Ishikawa (cell line): ENCODE results near the gene SIAE.

ENCODE experiments used
- EP300 ChIP-seq: IDR thresholded peaks from 2 replicates; pipeline ENCODE4 v1.6.1; 2012; ENCODE audit warnings: borderline replicate concordance
- MAX ChIP-seq: IDR thresholded peaks from 2 replicates; pipeline ENCODE4 v1.6.1; 2012
- RAD21 ChIP-seq: IDR thresholded peaks from 2 replicates; pipeline ENCODE4 v1.6.1; 2012; ENCODE audit warnings: low read depth
- ZBTB7A ChIP-seq: IDR thresholded peaks from 2 replicates; pipeline ENCODE4 v1.6.1; 2012; ENCODE audit warnings: low read depth
- TF ChIP-seq, protein P1 (sequence below): IDR thresholded peaks from 2 replicates; pipeline ENCODE4 v1.6.1; 2012; ENCODE audit warnings: low read depth, mild to moderate bottlenecking

GRCh38 chr11:124672536-124673215 lies 863 bp downstream of the SIAE start:
- TF ChIP-seq, protein P1, sequence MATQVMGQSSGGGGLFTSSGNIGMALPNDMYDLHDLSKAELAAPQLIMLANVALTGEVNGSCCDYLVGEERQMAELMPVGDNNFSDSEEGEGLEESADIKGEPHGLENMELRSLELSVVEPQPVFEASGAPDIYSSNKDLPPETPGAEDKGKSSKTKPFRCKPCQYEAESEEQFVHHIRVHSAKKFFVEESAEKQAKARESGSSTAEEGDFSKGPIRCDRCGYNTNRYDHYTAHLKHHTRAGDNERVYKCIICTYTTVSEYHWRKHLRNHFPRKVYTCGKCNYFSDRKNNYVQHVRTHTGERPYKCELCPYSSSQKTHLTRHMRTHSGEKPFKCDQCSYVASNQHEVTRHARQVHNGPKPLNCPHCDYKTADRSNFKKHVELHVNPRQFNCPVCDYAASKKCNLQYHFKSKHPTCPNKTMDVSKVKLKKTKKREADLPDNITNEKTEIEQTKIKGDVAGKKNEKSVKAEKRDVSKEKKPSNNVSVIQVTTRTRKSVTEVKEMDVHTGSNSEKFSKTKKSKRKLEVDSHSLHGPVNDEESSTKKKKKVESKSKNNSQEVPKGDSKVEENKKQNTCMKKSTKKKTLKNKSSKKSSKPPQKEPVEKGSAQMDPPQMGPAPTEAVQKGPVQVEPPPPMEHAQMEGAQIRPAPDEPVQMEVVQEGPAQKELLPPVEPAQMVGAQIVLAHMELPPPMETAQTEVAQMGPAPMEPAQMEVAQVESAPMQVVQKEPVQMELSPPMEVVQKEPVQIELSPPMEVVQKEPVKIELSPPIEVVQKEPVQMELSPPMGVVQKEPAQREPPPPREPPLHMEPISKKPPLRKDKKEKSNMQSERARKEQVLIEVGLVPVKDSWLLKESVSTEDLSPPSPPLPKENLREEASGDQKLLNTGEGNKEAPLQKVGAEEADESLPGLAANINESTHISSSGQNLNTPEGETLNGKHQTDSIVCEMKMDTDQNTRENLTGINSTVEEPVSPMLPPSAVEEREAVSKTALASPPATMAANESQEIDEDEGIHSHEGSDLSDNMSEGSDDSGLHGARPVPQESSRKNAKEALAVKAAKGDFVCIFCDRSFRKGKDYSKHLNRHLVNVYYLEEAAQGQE, result no peak
- TF ChIP-seq RAD21, result no peak
- no peak for TF ChIP-seq ZBTB7A
- no peak for TF ChIP-seq EP300
- no peak for TF ChIP-seq MAX
